Endothelial cell of umbilical vein (primary cell): ENCODE measurements around the gene TBCD. TPM values are rescaled to one million over a fixed set of nuclear protein-coding genes. Genes with fewer than 3 reads are reported as not detected.

Experiments
- BruUV-seq: library from RNA; stranded (reverse); fragments of 400-500 nt; replicated peaks from 2 replicates; lab custom pipeline; 2021; lab: Mats Ljungman, UMichigan
- CTCF ChIA-PET: fragments of 300-600, 350-600 bp; sonication (Branson Sonifier 250); formaldehyde crosslinking; loops from one replicate; lab custom pipeline; 2021; ENCODE audit warnings: antibody characterized with exemption, inconsistent platforms; lab: Charles Lee
- POLR2A ChIA-PET: fragments of 300-600, 350-600 bp; sonication (Branson Sonifier 250); formaldehyde crosslinking; loops from one replicate; lab custom pipeline; 2021; ENCODE audit warnings: antibody characterized with exemption, inconsistent platforms; lab: Charles Lee
- DNase-seq: peaks from one replicate; pipeline ENCODE4 v3.0.0-alpha.2; 2011; ENCODE audit warnings: low read depth, low spot score
- FAIRE-seq: peaks from 2 replicates; lab custom pipeline; 2011; peaks lifted over from hg19 to GRCh38; lab: Jason Lieb, UNC
- H2AFZ ChIP-seq: 2 replicates; pipeline ENCODE4 v1.6.0; 2012; ENCODE audit warnings: low read depth, low read length, control low read depth, inconsistent platforms
- H3K27ac ChIP-seq: 2 replicates; pipeline ENCODE4 v1.5.1; 2011; ENCODE audit warnings: low read depth, mild to moderate bottlenecking, control low read depth, low read length, moderate library complexity; ENCODE audit not compliant: insufficient read depth
- H3K27me3 ChIP-seq, 2 experiments: 2 replicates each; pipeline versions ENCODE4 v1.6.0 to v1.6.1; 2011; ENCODE audit warnings: low read length in 2 of 2, mixed read lengths in 1 of 2; ENCODE audit not compliant: control insufficient read depth in 2 of 2, insufficient read depth in 2 of 2
- H3K36me3 ChIP-seq, 2 experiments: 2 replicates in 1 of 2; 3 replicates in 1 of 2; pipeline ENCODE4 v1.5.1; 2011; ENCODE audit warnings: low read length in 2 of 2, mild to moderate bottlenecking in 1 of 2, moderate library complexity in 1 of 2; ENCODE audit not compliant: control insufficient read depth in 2 of 2, insufficient read depth in 2 of 2; ENCODE audit errors: extremely low read depth in 1 of 2
- H3K4me1 ChIP-seq: 3 replicates; pipeline ENCODE4 v1.5.1; 2011; ENCODE audit warnings: mild to moderate bottlenecking, low read length; ENCODE audit not compliant: control insufficient read depth, insufficient read depth; ENCODE audit errors: extremely low read depth
- H3K4me2 ChIP-seq: 2 replicates; pipeline ENCODE4 v1.6.1; 2011; ENCODE audit warnings: low read length, control low read depth, mixed read lengths; ENCODE audit not compliant: insufficient read depth
- H3K4me3 ChIP-seq, 3 experiments: fragments of 200-600 bp in 1 of 3; sonication (generic), shearing (Covaris generic) in 1 of 3; replicated peaks in 1 of 3; 2 replicates each; pipeline ENCODE4 v1.5.1; 2011 to 2016; ENCODE audit warnings: control low read depth in 3 of 3, low read length in 3 of 3, mild to moderate bottlenecking in 2 of 3, inconsistent platforms in 1 of 3, low read depth in 1 of 3, moderate library complexity in 1 of 3; ENCODE audit not compliant: insufficient read depth in 1 of 3
- H3K79me2 ChIP-seq: 2 replicates; pipeline ENCODE4 v1.6.0; 2012; ENCODE audit warnings: low read length, inconsistent platforms; ENCODE audit not compliant: control insufficient read depth, insufficient read depth
- H3K9ac ChIP-seq: replicated peaks from 2 replicates; pipeline ENCODE3; 2011; ENCODE audit warnings: low read length, control low read depth; ENCODE audit not compliant: insufficient read depth; ENCODE audit errors: extremely low read depth
- H3K9me1 ChIP-seq: replicated peaks from 3 replicates; pipeline ENCODE4 v1.6.0; 2011; ENCODE audit warnings: mild to moderate bottlenecking, low read length; ENCODE audit not compliant: control insufficient read depth, insufficient read depth; ENCODE audit errors: extremely low read depth
- H3K9me3 ChIP-seq: replicated peaks from 2 replicates; pipeline ENCODE4 v1.5.1; 2012; ENCODE audit warnings: low read length, inconsistent platforms; ENCODE audit not compliant: control insufficient read depth, insufficient read depth
- H4K20me1 ChIP-seq: replicated peaks from 2 replicates; pipeline ENCODE3; 2011; ENCODE audit warnings: mild to moderate bottlenecking, low read length; ENCODE audit not compliant: control insufficient read depth, insufficient read depth; ENCODE audit errors: extremely low read depth
- CTCF ChIP-seq, 2 donors: IDR thresholded peaks; 1 replicate in 1 of 2; 2 replicates in 1 of 2; pipeline ENCODE4 v1.5.1; 2011; ENCODE audit warnings: low read length in 2 of 2, mild to moderate bottlenecking in 2 of 2, moderate library complexity in 2 of 2, control low read depth in 1 of 2, inconsistent platforms in 1 of 2, low read depth in 1 of 2; ENCODE audit not compliant: insufficient read depth in 1 of 2; ENCODE audit errors: extremely low read depth in 1 of 2
- EZH2 ChIP-seq: IDR thresholded peaks from 2 replicates; pipeline ENCODE4 v1.6.1; 2012; ENCODE audit warnings: borderline replicate concordance, low read depth, mild to moderate bottlenecking, moderate library complexity, low read length, inconsistent platforms; ENCODE audit not compliant: severe bottlenecking
- FOS ChIP-seq: IDR thresholded peaks from 2 replicates; pipeline ENCODE4 v1.6.1; 2011; ENCODE audit warnings: mild to moderate bottlenecking, low read length, moderate library complexity, borderline replicate concordance; ENCODE audit not compliant: insufficient read depth
- GATA2 ChIP-seq: IDR thresholded peaks from 2 replicates; pipeline ENCODE4 v1.7.0; 2011; ENCODE audit warnings: low read depth, mild to moderate bottlenecking, moderate library complexity, mixed read lengths, low read length; ENCODE audit not compliant: insufficient read length, insufficient read depth
- JUN ChIP-seq: IDR thresholded peaks from 2 replicates; pipeline ENCODE4 v1.6.1; 2011; ENCODE audit warnings: borderline replicate concordance, low read depth; ENCODE audit not compliant: insufficient read length, insufficient read depth
- MYC ChIP-seq: IDR thresholded peaks from one replicate; pipeline ENCODE4 v1.6.1; 2011; ENCODE audit warnings: mild to moderate bottlenecking, low read depth, low read length
- POLR2A ChIP-seq: IDR thresholded peaks from 2 replicates; pipeline ENCODE4 v1.6.1; 2012; ENCODE audit warnings: low read depth, mild to moderate bottlenecking, control low read depth, low read length
- POLR2AphosphoS5 ChIP-seq: IDR thresholded peaks from 2 replicates; pipeline ENCODE4 v1.6.1; 2012; ENCODE audit warnings: low read depth, mild to moderate bottlenecking, control low read depth, low read length, moderate library complexity; ENCODE audit not compliant: insufficient read depth
- dilution Hi-C: fragments of 300-500 bp; cut with MboI; formaldehyde crosslinking; loops from one replicate; pipeline ENCODE4 v1.15.0; 2019; ENCODE audit warnings: low sequenced_read_pairs; ENCODE audit not compliant: extremely low pct_ligation_motif_present
- intact Hi-C: fragments of 100-400 bp; cut with micrococcal nuclease; formaldehyde crosslinking; loops from one replicate; pipeline ENCODE4 v1.10.0; 2022
- polyA plus RNA-seq, 4 experiments: library from polyadenylated mRNA; depleted of rRNA in 3 of 4; stranded (reverse) in 3 of 4; unstranded in 1 of 4; fragments of >200 nt; gene quantifications; 2 replicates each; pipeline versions ENCODE4 v1.2.1 to v1.2.3, GENCODE V29; 2011 to 2012; ENCODE audit warnings: missing spikeins in 1 of 4
- total RNA-seq: library from RNA; stranded (reverse); gene quantifications from 2 replicates; pipeline ENCODE4 v1.2.3, GENCODE V29; 2021
- TF ChIP-seq, protein P1 (sequence below): IDR thresholded peaks from 2 replicates; pipeline ENCODE4 v1.6.1; 2011; ENCODE audit not compliant: insufficient read depth, insufficient read length

Gene TBCD
- total and polyA plus RNA-seq, 2 donors (not counting 3 experiments of a cell fraction or from before 2014, with no cell fraction given) = 121 to 145 TPM

DNA sequence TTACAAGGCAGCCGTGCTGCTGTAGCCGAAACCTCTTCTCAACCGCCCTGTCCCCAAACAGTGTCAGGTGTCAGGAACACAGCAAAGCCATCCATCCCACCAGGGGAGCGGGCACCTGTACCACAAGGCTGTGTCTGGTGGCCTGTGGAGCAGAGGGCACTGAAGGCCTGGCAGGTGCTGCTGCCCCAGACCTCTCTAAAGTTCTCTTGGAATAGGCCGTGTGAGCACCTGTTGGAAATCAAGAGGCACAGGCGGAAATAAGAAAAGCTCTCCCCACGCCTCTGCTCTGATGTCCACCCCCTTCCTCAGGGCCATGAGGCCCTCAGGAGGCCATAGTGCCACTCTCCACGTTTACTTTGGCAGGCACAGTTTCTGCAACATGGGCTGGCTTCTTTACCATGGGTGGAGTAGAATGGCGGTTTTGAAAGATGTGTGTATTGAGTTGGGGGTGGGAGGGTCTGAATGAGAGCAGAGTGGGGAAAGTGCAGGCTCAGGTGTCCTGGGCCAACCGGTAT lies 187.8 kb downstream of the TBCD start:
- no peaks in the 10 kb centered on the region for H3K79me2 ChIP-seq
- H3K9me3 ChIP-seq = no peaks in the 10 kb centered on the region
- POLR2A ChIA-PET = no interaction called here
- DNase-seq = no peak
- no peak for FAIRE-seq
- H3K27ac ChIP-seq = no peak overlapping the region
- H4K20me1 ChIP-seq = no peaks in the 10 kb centered on the region
- BruUV-seq = no TSS peak
- intact Hi-C loops (no loop called here), dilution Hi-C loops (no loop called here)
- H3K4me2 ChIP-seq = no peak overlapping the region
- TF ChIP-seq GATA2 (no peak), JUN (no peak), EZH2 (no peak), CTCF (IDR thresholded peaks at IDR 0.05; ENCODE audit: extremely low read depth in 1 of 2, insufficient read depth in 1 of 2, low read depth in 1 of 2, low read length in 2 of 2) (no peak), POLR2AphosphoS5 (no peak), FOS (no peak), MYC (no peak), POLR2A (no peak)
- TF ChIP-seq, protein P1, sequence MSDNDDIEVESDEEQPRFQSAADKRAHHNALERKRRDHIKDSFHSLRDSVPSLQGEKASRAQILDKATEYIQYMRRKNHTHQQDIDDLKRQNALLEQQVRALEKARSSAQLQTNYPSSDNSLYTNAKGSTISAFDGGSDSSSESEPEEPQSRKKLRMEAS = no peak
- H3K27me3 ChIP-seq = no peaks in the 10 kb centered on the region
- H2AFZ ChIP-seq = no peak overlapping the region
- H3K4me3 ChIP-seq = no peak overlapping the region
- H3K36me3 ChIP-seq = peaks cover 0 to 48% of the 10 kb centered on the region in 2 experiments
- CTCF ChIA-PET = no interaction called here
- H3K4me1 ChIP-seq = no peaks in the 10 kb centered on the region
- H3K9ac ChIP-seq = no peak overlapping the region
- H3K9me1 ChIP-seq = no peaks in the 10 kb centered on the region
